PFSK-1 (cell line): ENCODE results near the gene TXNDC11.

Experiments
- POLR2AphosphoS5 ChIP-seq: IDR thresholded peaks from 2 replicates; pipeline ENCODE4 v1.6.1; 2012; ENCODE audit warnings: low read depth, mild to moderate bottlenecking, control low read depth, low read length, moderate library complexity
- TF ChIP-seq, protein P1 (sequence below), 2 experiments: IDR thresholded peaks; 2 replicates each; pipeline versions ENCODE4 v1.6.1 to v1.8.0; 2011 to 2012; ENCODE audit warnings: low read depth in 2 of 2, low read length in 2 of 2, control low read depth in 1 of 2, inconsistent platforms in 1 of 2, mild to moderate bottlenecking in 1 of 2, moderate library complexity in 1 of 2; ENCODE audit not compliant: insufficient read depth in 1 of 2

DNA sequence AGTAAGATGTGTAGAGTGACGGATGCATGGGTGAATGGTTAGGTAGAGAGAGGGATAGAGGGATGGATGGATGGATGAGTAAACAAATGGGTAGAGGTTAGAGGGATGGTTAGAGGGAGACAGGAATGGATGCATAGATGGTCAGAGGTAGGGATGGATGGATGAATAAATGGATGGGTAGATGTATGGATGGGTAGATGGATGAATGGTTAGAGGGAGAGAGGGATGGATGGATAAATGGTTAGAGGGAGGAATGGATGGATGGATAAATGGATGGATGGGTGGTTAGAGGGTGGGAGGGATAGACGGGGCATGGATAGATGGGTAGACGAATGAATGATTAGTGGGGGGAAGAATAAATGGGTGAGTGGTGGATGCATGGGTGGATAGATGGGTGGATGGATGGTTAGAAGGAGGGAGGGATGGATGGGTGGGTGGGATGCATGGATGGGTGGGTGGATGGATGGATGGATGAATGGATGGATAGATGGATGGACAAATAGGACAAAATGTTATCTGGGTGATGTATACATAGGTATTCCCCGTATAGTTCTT lies 103.6 kb downstream of the TXNDC11 start:
- no peak for TF ChIP-seq POLR2AphosphoS5
- TF ChIP-seq, protein P1, sequence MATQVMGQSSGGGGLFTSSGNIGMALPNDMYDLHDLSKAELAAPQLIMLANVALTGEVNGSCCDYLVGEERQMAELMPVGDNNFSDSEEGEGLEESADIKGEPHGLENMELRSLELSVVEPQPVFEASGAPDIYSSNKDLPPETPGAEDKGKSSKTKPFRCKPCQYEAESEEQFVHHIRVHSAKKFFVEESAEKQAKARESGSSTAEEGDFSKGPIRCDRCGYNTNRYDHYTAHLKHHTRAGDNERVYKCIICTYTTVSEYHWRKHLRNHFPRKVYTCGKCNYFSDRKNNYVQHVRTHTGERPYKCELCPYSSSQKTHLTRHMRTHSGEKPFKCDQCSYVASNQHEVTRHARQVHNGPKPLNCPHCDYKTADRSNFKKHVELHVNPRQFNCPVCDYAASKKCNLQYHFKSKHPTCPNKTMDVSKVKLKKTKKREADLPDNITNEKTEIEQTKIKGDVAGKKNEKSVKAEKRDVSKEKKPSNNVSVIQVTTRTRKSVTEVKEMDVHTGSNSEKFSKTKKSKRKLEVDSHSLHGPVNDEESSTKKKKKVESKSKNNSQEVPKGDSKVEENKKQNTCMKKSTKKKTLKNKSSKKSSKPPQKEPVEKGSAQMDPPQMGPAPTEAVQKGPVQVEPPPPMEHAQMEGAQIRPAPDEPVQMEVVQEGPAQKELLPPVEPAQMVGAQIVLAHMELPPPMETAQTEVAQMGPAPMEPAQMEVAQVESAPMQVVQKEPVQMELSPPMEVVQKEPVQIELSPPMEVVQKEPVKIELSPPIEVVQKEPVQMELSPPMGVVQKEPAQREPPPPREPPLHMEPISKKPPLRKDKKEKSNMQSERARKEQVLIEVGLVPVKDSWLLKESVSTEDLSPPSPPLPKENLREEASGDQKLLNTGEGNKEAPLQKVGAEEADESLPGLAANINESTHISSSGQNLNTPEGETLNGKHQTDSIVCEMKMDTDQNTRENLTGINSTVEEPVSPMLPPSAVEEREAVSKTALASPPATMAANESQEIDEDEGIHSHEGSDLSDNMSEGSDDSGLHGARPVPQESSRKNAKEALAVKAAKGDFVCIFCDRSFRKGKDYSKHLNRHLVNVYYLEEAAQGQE (IDR thresholded peaks at IDR 0.05; ENCODE audit: insufficient read depth in 1 of 2, low read depth in 2 of 2, low read length in 2 of 2) = no peak
